GM06990 (cell line): ENCODE data around the gene ATMIN.

Experiments
- DNase-seq: peaks from one replicate; pipeline ENCODE4 v3.0.0-alpha.2; 2011; ENCODE audit not compliant: insufficient read length; ENCODE audit errors: extremely low read depth
- H3K27me3 ChIP-seq: replicated peaks from 2 replicates; pipeline ENCODE4 v1.6.0; 2011; ENCODE audit warnings: low read length; ENCODE audit not compliant: control insufficient read depth, insufficient read depth
- H3K36me3 ChIP-seq: 2 replicates; pipeline ENCODE4 v1.5.1; 2011; ENCODE audit warnings: low read length; ENCODE audit not compliant: control insufficient read depth, insufficient read depth
- H3K4me3 ChIP-seq: replicated peaks from 2 replicates; pipeline ENCODE4 v1.5.1; 2011; ENCODE audit warnings: low read depth, mild to moderate bottlenecking, control low read depth, low read length
- TF ChIP-seq, protein P1 (sequence below): IDR thresholded peaks from 2 replicates; pipeline ENCODE4 v1.5.1; 2011; ENCODE audit warnings: low read length, control low read depth, mild to moderate bottlenecking, inconsistent platforms; ENCODE audit not compliant: insufficient read depth, poor library complexity, severe bottlenecking

Gene ATMIN

DNA sequence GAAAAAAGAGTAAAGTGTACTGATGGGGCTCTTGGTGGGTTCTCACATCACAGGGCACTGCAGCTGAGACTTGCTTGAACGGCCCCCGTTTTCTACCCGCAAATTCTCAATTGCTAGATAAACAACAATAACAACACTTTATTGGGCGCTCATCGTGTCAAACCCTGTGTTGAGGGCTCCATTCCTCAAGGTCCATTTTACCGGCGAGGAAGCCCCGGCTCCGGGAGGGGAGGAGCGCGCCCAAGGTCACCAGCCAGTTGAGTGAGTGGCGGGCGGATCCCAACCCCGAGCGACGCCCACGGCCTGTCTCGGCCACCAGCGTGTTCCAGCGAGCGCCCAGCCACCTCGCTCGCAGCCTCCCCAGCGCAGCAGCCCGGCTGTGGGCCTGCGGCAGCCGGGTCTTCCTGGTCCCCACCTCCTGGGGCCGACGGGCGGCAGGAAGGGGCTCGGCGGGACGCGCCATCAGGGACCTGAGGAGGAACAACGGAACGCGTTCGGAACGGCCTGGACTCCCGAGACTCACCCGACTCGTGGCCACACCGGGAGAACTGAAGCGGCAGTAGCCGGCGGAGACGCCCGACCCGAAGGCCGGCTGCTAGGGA is 29.3 kb upstream of the ATMIN start:
- no peak for DNase-seq

DNA sequence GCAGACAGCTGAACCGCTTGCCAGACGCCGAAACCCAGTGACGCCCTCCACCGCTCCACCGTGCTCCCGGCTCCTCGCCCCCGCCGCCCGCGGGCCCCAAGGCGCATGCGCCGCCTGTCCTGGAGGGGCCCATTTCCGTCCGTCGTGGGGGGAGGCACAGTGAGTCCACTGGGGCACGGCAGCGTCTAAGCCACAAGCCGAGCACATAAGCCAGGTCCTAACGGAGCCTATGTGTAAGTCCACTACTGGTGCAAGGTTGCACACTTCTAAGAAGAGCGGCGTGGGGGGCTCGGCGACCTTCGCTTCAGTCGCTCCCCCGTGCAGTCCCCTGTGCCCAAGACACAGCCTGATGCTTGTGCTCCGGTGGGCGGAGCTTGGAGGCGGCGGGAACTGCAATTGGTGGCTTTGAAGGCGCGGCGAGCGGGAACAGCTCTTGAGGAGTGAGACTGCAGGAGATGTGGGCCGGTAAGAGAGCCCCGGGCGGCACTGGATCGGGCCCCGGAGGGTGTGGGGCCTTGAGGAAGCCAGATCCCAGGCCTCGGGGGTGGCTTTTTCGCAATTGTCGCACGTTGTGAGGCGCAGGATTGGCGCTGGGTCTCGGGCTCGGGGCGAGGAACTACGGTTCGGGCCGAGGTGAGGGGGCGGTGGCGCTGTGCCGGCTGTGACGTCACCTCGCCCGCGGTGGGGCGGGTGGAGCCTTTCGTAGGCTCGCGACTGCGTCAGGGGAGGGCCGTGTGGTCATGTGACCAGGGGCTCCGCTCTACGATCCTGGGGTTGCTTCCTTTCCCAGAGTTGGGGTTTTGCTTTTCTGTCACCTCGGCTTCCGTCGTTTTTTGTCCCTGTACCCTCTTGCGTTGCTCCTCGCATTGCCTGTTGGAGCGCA is 28.6 kb upstream of the ATMIN start, which contains the start of the genes CENPN and CMC2:
Gene CENPN (plus strand): TSS at position 402 of the 883 bp plus-strand sequence. CDS start 4,726 bp downstream, outside the sequence.
Gene CMC2 (minus strand): TSS at position 73 of the 883 bp plus-strand sequence. CDS start 9,491 bp downstream, outside the sequence.
- no peaks in the 10 kb centered on the region for H3K27me3 ChIP-seq
- peak; percentile 99 for DNase-seq
- TF ChIP-seq, protein P1, sequence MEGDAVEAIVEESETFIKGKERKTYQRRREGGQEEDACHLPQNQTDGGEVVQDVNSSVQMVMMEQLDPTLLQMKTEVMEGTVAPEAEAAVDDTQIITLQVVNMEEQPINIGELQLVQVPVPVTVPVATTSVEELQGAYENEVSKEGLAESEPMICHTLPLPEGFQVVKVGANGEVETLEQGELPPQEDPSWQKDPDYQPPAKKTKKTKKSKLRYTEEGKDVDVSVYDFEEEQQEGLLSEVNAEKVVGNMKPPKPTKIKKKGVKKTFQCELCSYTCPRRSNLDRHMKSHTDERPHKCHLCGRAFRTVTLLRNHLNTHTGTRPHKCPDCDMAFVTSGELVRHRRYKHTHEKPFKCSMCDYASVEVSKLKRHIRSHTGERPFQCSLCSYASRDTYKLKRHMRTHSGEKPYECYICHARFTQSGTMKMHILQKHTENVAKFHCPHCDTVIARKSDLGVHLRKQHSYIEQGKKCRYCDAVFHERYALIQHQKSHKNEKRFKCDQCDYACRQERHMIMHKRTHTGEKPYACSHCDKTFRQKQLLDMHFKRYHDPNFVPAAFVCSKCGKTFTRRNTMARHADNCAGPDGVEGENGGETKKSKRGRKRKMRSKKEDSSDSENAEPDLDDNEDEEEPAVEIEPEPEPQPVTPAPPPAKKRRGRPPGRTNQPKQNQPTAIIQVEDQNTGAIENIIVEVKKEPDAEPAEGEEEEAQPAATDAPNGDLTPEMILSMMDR, result no peak
- H3K36me3 ChIP-seq, result no peaks in the 10 kb centered on the region
- peak within 1 kb of the TSS; percentile 94 for H3K4me3 ChIP-seq

More for the DNA sequence above, 29.3 kb upstream of the ATMIN start:
- TF ChIP-seq, protein P1, result no peak
- peak overlapping the region; percentile 94 for H3K4me3 ChIP-seq
- no peaks in the 10 kb centered on the region for H3K36me3 ChIP-seq
- H3K27me3 ChIP-seq, result no peaks in the 10 kb centered on the region

DNA sequence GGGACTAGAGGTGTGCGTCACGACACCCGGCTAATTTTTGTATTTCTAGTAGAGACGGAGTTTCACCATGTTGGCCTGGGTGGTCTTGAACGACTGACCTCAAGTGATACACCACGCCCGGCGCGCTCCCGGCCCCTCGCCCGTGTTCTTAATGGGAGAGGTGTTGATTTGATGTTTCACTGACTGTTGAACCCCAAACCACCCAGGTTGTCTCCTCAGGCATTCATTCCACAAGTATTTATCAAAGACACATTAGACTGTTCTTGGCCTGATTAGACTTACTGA is 27.2 kb upstream of the ATMIN start:
- peak overlapping the region; percentile 94 for H3K4me3 ChIP-seq
- TF ChIP-seq, protein P1, result no peak
- H3K36me3 ChIP-seq, result peaks cover 2% of the 10 kb centered on the region
- no peak for DNase-seq
- no peaks in the 10 kb centered on the region for H3K27me3 ChIP-seq

DNA sequence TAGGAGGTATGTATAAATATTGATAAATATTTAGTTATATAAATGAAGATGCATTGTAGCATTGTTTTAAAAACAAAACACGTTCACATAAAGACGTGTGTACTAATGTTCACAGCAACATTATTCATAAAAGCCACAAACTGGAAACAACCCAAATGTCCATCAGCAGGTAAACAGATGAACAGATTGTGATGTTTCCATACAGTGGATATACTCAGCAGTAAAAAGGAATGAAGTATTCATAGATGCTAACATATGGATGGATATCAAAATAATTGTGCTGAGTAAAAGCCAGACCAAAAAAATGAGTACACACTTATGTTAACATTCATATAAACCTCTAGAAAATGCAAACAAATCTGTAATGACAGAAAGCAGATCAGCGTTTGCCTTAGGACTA is 22.7 kb upstream of the ATMIN start:
- DNase-seq, result no peak
- no peak overlapping the region for H3K4me3 ChIP-seq
- TF ChIP-seq, protein P1, result no peak
- H3K27me3 ChIP-seq, result no peaks in the 10 kb centered on the region
- H3K36me3 ChIP-seq, result peaks cover 7% of the 10 kb centered on the region

DNA sequence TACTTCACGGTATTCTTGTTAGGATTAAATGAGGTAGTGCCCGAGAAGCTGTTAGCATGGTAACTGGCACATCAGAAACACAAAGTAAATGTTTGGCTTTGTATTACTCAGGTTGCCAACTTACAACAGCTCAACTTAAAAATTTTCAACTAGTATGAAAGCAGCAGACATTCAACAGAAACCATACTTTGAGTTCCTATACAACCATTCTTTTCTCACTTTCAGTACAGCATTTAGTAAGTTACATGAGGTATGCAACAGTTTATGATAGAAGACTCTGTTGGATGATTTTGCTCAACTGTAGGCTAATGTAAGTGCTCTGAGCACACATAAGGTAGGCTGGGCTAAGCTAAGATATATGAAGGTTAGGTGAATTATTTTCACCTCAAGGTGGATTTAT is 21.0 kb upstream of the ATMIN start:
- Histone ChIP-seq H3K36me3 (peaks cover 9% of the 10 kb centered on the region), H3K27me3 (no peaks in the 10 kb centered on the region), H3K4me3 (no peak overlapping the region)
- DNase-seq, result no peak
- TF ChIP-seq, protein P1, result no peak
